ENCODE results near the gene FHL2. TPM values are rescaled to one million over a fixed set of nuclear protein-coding genes. Genes with fewer than 3 reads are reported as not detected.

The FHL2 gene
- total RNA-seq, 1 experiment from 2014 or later = 45.4 TPM

DNA sequence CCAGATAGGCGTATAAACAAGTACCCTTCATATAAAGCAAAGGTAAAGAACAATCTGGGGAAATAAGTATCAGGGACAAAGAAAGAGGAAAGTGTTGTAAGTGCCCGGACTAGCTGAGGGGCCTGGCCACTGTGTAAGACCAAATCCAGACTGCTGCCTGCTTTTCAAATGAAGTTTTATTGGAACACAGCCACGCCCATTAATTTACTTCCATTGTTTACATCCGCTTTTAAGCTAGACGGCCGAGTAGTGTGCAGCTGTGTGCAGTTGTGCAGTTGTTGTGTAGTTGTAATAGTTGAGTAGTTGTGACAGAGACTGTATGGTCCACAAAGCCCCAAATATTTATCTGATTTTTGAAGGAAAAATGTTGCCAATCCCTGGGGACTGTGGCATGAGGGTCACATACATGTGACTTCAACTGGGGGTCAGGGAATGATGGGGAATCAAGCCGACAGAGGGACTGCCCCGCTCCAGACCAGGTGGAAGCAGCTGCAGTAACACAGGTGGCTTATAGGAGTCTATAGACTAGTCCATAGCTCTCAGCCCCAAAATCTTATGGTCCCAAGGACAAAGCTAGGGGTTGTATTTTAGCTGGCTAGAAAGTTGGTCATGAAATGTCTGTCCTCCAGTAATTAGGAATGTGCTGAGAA is 30.0 kb downstream of the FHL2 start:
- H3K4me1 ChIP-seq = 0 out of 2 replicates have a peak, but pooled peaks cover 3% of the 10 kb centered on the region

DNA sequence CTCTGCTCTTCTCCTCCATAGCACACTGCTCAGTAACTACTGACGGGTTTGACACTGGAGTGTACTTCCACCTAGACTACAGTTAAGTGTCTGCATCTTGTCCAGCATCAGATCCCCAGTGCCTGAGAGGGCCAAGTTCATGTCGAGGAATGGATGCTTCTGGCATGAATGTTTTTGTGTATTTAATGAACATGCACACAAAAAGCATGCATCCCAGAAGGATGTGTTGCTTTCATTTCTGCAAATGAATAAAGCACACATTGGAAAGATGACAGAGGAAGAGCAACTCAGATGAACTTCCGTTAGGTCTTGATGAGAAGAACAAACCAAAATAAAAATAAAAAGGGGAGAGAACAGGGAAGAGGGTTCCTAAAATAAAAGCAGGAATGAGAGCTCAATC is 33.6 kb downstream of the FHL2 start:
- Histone ChIP-seq H3K36me3 (ENCODE audit: control insufficient read depth, insufficient read depth, low read length) (no peaks in the 10 kb centered on the region; the same call in 1 of the 2 replicates), H3K4me3 (ENCODE audit: low read depth, low read length) (no peak overlapping the region), H3K27me3 (replicated peaks; ENCODE audit: control insufficient read depth, insufficient read depth, low read length) (no peaks in the 10 kb centered on the region), H3K9me3 (no peaks in the 10 kb centered on the region), H3K4me1 (0 out of 2 replicates have a peak, but pooled peaks cover 3% of the 10 kb centered on the region)
- Mint-ChIP-seq H3K4me3 (ENCODE audit: unreplicated experiment) (no peak overlapping the region), H3K4me1 (ENCODE audit: low read depth, unreplicated experiment) (peaks cover 11% of the 10 kb centered on the region), H3K27ac (ENCODE audit: unreplicated experiment) (no peak overlapping the region), H3K36me3 (ENCODE audit: insufficient read depth, unreplicated experiment) (peaks cover 73% of the 10 kb centered on the region), H3K9me3 (ENCODE audit: unreplicated experiment) (no peaks in the 10 kb centered on the region), H3K27me3 (ENCODE audit: insufficient read depth, unreplicated experiment) (no peaks in the 10 kb centered on the region)
- ChIA-PET POLR2A (no interaction called here), CTCF (no interaction called here)
- no TSS peak for BruUV-seq (replicated peaks)
- TF ChIP-seq, protein P1, sequence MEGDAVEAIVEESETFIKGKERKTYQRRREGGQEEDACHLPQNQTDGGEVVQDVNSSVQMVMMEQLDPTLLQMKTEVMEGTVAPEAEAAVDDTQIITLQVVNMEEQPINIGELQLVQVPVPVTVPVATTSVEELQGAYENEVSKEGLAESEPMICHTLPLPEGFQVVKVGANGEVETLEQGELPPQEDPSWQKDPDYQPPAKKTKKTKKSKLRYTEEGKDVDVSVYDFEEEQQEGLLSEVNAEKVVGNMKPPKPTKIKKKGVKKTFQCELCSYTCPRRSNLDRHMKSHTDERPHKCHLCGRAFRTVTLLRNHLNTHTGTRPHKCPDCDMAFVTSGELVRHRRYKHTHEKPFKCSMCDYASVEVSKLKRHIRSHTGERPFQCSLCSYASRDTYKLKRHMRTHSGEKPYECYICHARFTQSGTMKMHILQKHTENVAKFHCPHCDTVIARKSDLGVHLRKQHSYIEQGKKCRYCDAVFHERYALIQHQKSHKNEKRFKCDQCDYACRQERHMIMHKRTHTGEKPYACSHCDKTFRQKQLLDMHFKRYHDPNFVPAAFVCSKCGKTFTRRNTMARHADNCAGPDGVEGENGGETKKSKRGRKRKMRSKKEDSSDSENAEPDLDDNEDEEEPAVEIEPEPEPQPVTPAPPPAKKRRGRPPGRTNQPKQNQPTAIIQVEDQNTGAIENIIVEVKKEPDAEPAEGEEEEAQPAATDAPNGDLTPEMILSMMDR (IDR thresholded peaks at IDR 0.05; ENCODE audit: insufficient read depth in 1 of 2, low read depth in 1 of 2, low read length in 1 of 2, severe bottlenecking in 1 of 2, unreplicated experiment in 1 of 2) = no peak
- no peak for DNase-seq
- intact Hi-C loops (cut with micrococcal nuclease; ENCODE audit: unreplicated experiment) = no loop called here

More for the DNA sequence above, 30.0 kb downstream of the FHL2 start:
- Mint-ChIP-seq H3K9me3 (ENCODE audit: unreplicated experiment) (no peaks in the 10 kb centered on the region), H3K4me3 (ENCODE audit: unreplicated experiment) (no peak overlapping the region), H3K4me1 (ENCODE audit: low read depth, unreplicated experiment) (peaks cover 12% of the 10 kb centered on the region), H3K27me3 (ENCODE audit: insufficient read depth, unreplicated experiment) (no peaks in the 10 kb centered on the region), H3K27ac (ENCODE audit: unreplicated experiment) (no peak overlapping the region), H3K36me3 (ENCODE audit: insufficient read depth, unreplicated experiment) (peaks cover 63% of the 10 kb centered on the region)
- TF ChIP-seq, protein P1 (IDR thresholded peaks at IDR 0.05; ENCODE audit: insufficient read depth in 1 of 2, low read depth in 1 of 2, low read length in 1 of 2, severe bottlenecking in 1 of 2, unreplicated experiment in 1 of 2) = no peak
- Histone ChIP-seq H3K27me3 (replicated peaks; ENCODE audit: control insufficient read depth, insufficient read depth, low read length) (no peaks in the 10 kb centered on the region), H3K4me3 (ENCODE audit: low read depth, low read length) (no peak overlapping the region), H3K9me3 (no peaks in the 10 kb centered on the region), H3K36me3 (ENCODE audit: control insufficient read depth, insufficient read depth, low read length) (no peaks in the 10 kb centered on the region; the same call in 1 of the 2 replicates)
- ChIA-PET CTCF (interaction anchor here (0.9 kb wide), 1 partner anchor 30 kb away, joined by 3 read pairs; the partner anchor contains the start of gene FHL2), POLR2A (no interaction called here)
- BruUV-seq (replicated peaks) = no TSS peak
- intact Hi-C loops (cut with micrococcal nuclease; ENCODE audit: unreplicated experiment) = loop anchor here (1.0 kb wide), 1 partner anchor 152 kb away; no protein-coding TSS in a partner anchor
- no peak for DNase-seq

- H3K4me3 Mint-ChIP-seq (ENCODE audit: unreplicated experiment) = no peak overlapping the region
- no peaks in the 10 kb centered on the region for H3K27me3 Mint-ChIP-seq (ENCODE audit: insufficient read depth, unreplicated experiment)
- Histone ChIP-seq H3K4me1 (0 out of 2 replicates have a peak, but pooled peaks cover 2% of the 10 kb centered on the region), H3K4me3 (ENCODE audit: low read depth, low read length) (no peak overlapping the region), H3K9me3 (no peaks in the 10 kb centered on the region), H3K36me3 (ENCODE audit: control insufficient read depth, insufficient read depth, low read length) (no peaks in the 10 kb centered on the region; the same call in 1 of the 2 replicates), H3K27me3 (replicated peaks; ENCODE audit: control insufficient read depth, insufficient read depth, low read length) (no peaks in the 10 kb centered on the region)
- peaks cover 73% of the 10 kb centered on the region for H3K36me3 Mint-ChIP-seq (ENCODE audit: insufficient read depth, unreplicated experiment)
- TF ChIP-seq, protein P1 (IDR thresholded peaks at IDR 0.05; ENCODE audit: insufficient read depth in 1 of 2, low read depth in 1 of 2, low read length in 1 of 2, severe bottlenecking in 1 of 2, unreplicated experiment in 1 of 2) = no peak
- H3K4me1 Mint-ChIP-seq (ENCODE audit: low read depth, unreplicated experiment) = peaks cover 5% of the 10 kb centered on the region
- H3K9me3 Mint-ChIP-seq (ENCODE audit: unreplicated experiment) = no peaks in the 10 kb centered on the region
- intact Hi-C loops (cut with micrococcal nuclease; ENCODE audit: unreplicated experiment) = no loop called here
- no peak for DNase-seq
- ChIA-PET CTCF (no interaction called here), POLR2A (no interaction called here)
- BruUV-seq (replicated peaks) = no TSS peak
- no peak overlapping the region for H3K27ac Mint-ChIP-seq (ENCODE audit: unreplicated experiment)
These were observed 34.3 kb downstream of the FHL2 start for GRCh38 chr2:105364436-105365139.

Data from Caco-2 (cell line).